T-helper 9 cell (primary cell): ENCODE measurements around the gene RBMS3.
"Not testable (repeated sequence)": the region's sequence is repeated elsewhere in the genome, so short reads cannot be mapped to it uniquely, and the experiment has no call there.

Experiments
- DNase-seq: peaks from one replicate; pipeline ENCODE4 v3.0.0-alpha.2; 2020

RBMS3 gene

DNA sequence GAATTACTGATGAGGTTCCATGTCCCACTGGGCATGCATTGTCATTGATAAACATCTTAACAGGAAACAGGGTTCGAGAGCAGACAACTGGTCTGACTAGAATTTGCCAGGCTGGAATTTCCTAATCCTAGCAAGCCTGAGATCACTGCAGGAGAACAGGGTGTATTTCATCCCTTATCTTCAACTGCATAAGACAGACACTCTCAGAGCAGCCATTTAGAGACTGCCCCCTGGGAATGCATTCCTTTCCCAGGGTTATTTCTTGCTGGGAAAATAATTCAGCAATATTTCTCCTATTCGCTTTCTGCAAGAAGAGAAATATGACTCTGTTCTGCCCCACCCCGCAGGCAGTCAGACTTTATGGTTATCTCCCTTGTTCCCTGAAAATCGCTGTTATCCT lies 113.1 kb downstream of the RBMS3 start:
- DNase-seq = not testable (repeated sequence)

DNA sequence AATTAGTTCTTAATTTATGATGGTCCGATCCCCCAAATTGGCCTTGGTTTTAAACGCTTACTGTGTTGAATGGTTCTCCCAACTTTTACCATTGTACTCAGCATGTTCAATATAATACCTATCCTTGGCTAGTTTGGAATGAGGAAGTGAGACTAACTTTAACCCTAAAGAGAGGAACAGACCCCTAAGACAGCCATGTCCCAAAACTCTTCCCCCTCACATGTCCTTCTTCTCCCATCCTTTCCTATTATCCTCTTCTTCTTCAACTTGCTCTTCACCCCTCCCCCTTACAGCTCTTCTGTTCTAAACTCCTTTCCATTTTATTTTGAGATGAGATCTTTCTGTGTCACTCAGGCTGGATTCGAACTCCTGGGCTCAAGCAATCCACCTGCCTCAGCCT lies 116.5 kb downstream of the RBMS3 start:
- no peak for DNase-seq

DNA sequence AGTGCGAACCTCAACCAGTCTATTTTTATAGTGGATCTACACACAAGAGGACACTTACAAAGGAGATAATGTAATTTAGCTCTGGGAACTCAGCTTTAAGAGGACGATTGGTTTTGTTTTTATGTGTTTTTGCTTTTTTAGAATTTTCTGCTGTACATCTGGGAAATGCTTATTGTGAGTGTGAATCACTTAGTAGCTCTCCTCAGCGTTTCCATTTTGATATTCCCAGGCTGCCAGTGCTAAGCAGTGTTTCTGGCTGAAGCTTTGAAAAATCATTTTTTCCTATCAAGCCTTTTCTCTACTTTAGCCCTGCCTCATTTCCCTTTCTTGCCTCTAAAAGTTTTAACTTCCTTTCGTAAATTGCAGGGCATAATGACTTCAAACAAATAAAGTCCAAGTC lies 117.9 kb downstream of the RBMS3 start:
- DNase-seq = no peak

DNA sequence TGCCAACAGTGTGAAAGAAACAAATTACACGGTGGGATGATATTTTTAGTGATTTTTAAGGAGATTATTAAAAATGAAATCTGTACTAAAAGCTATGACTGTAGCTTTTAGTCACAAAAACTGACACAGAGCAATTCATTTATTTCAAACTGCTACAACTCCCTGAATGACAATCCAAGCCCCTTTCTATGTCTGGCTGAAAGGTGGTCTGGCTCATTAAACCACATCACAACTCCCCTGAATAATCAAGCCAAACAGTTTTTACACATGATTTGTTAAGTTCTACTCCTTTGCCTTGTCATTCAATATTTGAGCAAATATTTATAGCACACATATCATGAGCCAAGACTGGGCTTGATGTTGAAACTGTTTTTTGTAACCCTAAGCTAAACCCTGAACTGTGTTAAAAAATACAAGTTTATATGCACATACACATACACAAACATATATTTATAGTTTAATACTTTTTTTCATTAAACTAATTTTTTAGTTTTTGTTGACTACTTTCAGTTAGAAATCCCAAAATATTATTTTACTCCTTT lies 125.5 kb downstream of the RBMS3 start:
- DNase-seq = no peak

DNA sequence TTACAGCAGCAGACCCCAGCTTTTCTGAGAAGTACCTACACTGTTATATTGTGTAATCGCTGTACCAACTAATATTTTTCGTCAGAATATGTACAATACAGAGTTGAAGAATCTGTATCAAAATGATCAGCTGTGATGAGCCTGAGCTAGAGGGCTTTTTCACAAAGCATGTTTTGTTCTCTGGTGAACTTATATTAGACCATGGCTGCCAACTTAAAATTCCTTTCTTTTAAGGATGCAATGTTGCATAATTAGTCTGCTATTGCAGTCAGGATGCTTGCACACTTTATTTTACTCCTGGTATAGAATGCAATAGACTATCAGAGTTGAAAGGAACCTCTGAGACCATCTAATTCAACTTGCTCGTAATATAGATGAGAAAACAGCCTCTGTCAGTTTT lies 127.8 kb downstream of the RBMS3 start:
- no peak for DNase-seq

DNA sequence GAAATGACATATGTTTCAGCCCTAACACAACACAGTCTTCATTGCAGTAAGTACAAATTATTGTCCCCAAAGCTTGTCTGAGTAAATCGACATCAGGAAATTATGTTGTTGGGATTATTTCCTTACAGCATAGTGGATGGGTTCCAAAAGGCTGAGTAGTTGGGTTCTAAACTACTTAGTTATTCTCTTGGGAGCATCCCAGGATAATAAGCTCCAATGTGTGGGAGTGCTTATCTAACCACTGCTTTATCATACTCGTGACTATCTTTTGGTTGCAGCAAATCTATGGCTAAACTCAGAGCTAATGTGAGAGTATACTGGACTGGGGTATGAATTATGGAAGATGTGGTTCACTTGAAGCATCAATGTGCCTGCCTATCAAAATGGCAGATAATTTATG lies 128.5 kb downstream of the RBMS3 start:
- no peak for DNase-seq

DNA sequence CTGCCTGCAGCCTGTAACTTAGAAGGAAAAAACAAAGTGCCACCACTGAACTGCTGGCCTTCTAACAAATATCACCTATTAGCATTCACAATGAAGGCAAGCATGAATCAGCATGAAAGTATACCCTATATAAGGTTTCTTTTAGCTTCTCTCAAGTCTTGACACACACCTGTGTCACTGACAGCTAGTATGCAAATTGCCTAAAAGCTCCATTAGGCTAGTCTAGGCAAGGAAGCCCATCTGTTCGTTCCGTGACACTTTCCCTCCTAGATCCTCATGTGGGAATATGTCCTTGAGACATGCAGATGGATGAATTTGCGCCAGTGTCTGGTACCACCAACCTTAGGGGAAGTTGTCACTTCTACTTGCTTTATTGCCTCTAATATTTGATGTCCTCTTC lies 129.3 kb downstream of the RBMS3 start:
- no peak for DNase-seq

DNA sequence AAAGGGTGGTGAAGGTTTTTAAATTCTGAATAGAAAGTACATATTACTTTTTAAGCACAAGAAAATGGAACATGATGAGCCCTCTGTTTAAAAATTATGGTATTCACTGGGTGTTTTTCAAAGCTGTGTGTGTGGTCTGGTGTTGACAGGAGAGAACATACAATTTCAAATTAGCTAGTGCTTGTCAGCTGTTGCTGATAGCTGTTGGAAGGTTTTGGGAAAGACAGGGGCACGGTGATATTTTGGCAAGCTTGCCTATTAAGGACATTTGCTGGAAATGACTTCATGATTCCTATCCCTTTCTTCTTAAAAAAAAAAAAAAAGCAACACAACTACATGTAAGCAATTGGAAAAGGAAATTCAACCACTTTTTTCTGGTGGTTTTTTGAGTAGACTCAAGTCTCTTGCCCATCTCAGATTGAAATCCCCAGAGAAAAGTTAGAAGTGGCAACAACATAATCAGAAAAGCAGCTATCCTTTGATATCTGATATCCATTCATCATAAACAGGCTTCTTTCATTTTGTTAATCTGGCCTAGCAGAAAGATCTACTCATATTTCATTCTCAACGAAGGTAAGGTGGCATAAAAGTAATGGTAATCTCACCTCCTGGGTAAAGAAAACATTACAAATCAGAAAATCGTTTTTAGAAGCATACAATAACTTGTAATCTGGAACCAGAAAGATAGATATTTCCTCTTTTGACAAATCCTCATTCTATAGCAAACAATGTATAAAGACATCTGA lies 130.0 kb downstream of the RBMS3 start:
- DNase-seq = no peak

DNA sequence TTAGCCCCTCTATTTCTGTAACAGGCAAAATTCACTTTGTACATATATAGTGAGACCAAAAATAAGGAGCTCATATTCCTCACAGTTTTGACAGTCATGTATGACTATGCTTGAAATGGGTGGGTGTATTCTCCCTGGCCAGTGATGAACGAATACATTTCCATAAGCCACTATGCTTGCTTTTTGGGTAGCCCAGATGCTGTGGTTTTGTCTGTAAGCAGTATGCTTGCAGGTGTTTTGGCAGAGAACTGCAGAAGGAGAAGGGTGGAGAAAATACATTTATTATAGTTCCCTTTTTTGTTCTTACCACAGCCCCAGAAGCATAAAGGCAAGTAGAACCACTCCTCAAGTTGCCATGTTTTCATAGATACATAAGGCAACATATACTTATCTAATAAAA lies 131.2 kb downstream of the RBMS3 start:
- no peak for DNase-seq

DNA sequence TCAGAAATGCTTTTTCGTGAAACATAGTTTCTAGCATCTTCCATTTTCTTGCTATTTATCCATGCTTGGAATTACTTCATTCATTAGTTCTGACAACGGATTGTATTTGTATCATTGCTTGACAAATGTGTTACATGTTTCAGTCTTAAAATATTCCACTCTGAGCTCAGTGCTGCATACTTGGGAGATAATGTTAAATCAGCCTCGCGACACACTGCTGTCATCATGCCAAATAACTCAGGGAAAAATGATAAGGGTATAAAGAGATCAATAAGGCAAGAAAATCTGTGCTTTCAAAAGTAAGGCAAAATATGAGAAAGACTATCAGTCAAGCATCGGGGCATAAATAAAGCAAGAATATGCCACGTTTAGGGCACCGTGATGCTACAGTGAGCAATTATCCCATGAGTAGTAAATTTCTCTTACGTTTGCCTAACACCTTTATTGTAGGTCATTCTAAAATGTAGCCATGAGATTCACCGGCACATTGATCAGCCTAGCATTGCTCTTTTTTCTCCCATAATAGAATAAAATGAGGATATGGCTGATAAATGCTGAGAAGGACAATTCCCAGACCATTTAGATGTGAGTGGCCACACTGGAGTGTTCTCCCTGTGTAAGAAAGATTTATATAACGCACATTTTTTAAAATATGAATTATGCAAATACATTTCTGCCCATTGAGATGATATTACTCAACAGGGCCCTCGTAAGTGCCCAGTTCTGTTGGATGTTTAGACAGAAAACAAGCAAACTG lies 133.8 kb downstream of the RBMS3 start:
- DNase-seq = no peak

DNA sequence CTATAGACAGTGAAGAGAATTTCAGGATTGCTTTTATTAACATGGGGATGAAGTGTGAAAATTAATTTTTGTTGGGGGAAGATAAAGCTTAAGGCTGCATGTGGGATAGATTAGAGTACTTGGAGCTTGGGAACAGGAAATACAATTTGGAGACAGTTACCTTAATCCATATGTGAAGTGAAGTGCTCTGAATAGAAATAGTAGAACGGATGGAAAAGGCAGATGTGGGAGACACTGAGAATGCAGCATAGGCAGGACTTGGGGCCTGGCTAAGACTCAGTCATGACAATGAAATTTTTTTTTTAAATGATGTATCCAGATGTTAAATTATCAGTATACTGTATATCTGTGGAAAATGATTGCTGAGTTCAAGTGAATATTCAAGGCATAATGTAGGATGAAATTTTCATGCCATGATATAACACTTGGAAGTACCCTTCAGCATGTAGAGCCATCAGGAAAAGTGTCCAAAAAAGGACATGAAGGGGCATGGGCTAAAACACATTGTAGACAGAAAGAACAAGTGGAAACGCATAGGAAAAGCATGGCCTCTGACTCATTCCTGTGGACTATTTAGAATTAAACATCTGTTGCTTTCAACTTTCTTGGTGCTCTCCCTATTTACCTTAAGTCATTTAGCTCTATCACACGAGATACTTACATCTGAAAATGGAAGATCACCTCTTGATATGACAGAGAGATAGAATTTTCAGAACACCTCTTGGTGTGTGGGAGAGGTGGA lies 134.8 kb downstream of the RBMS3 start:
- DNase-seq = no peak

DNA sequence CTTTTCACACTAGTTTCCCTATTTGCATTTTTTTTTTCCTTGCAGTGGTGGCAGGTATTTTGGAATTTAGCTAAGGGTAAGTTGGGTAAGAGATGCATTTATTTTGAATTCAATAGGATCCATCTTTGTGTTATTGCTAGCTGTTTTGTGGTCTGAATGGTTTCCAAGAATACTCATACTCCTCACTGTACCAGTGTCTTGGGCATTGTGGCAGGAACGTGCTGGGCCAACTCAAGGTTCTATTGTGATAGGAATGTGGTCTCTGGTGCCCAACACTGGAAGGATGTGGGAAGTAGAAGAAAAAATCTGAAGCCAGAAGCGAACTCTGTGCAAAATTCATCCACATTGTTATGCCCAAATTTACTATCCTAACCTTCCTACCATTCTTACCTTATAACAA lies 135.6 kb downstream of the RBMS3 start:
- DNase-seq = no peak

DNA sequence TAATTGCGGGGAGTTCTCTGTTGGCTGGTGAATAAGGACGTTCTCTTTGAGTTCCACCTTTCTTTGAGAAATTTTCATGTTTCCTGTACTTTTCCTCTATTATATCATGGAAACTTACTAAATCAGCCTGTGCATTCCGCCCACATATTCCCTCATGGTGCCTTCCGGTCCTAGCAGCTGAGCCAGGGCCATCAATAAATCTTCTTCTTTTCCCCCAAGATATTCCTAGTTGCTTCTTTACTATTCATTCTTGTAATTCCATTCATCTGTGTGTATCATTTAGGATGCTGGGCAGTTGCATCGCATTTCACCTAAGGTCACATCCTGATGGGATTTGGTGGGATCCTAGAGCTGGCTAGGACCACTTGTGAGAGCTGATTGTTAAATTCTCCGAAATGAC lies 139.2 kb downstream of the RBMS3 start:
- no peak for DNase-seq

DNA sequence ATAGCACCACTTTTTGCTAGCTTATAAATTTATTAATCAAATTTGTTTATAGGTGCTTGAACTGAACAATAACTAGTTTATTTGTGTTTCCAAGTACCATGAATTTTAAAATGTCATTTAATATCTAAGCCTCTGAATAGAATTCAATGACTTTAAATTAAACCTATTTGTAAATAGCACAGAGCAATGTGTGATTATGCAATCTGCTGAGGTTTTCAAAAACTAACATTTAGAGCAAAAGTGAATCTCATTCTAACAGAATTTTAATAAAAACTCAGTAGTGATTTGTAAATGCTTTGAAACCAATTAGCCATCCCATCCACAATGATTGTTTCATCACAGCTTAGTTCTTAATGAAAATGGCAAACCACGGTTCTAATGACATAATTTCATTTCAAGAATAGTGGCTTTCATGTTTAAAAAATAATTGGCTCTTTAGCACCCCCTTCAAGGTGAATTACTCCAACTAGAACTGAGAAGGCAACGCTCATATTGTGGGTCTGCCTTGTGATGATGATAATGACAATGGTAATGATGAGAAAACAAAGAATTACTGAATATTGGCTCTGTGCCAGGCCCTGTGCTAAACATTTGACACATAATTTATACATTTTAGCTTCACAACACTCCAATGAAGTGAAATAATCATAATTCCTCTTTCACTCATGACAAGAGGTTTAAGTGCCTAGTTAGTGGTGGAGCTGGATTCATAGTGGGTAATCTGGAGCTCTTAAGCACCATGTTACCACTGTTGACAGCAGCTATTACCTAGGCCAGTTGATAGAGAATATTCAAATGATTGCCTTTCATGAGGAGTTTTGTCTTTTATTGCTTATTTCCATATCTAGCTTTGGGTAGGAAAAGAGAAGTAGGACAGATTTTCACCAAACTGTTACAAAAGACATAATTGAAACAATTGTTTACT lies 145.7 kb downstream of the RBMS3 start:
- no peak for DNase-seq

DNA sequence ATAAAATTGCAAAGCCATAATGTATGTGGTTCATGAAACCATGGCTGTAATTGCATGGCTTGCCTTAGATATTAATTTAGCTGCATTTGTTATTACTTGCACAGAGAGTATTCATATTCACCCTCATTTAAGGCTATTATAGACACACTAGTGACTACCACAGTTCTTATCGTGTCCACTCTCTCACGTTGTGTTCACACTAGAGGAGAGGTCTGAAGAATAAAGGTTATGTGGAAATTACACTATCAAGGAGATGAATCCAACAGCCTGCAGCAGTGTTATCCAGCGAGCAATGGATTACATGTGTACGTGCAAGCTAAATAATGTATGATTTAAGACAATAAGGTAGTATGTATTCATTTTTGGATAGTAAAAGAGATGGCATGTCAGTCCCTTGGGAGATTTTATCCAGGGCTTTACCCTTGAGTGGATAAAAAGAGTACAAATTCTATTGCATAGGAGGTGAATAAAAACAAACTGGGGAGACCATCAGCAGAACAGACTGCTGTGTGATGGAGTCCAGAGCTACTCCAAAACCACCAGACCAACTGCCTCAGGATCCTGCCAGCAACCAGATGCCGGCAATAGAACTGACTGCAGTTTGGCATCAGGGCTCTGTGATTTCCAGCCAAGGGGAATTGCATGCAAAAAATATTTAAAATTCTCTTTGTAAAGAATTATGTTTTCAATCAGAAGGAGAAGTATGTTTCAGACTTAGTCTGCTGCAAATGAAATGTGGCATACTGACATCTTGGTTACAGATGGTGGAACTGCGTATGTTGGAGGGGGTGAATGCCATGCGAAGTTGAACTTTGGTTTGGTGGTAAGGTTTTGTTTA lies 146.6 kb downstream of the RBMS3 start:
- DNase-seq = no peak

DNA sequence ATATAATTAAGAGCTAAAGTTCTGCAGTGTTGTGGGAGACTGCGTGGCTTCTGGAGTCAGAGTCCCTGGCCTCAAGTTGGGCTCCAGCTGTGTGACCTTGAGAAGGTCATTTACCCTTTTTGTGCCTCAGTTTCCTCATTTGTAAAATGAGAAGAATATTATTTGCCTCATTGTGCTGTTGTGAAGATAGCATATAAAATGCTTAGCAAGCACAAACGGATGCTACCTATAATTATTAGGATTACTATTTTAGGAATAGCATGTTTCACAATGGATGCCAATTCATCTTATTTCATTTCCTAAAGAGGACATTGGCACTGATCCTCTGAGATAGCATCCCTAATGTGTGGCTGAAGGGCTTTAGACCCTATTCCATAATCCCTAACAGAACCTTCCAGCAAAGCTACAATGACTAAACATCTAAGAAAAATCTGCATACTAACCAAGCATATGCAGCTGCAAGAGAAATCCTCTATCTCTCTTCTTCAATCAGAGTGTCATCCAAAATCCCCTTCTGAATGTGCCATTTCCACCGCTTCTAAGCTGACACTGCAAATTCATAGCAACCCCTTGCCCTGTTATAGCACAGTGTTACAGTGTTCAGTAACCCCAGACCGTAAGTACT lies 148.3 kb downstream of the RBMS3 start:
- DNase-seq = no peak

DNA sequence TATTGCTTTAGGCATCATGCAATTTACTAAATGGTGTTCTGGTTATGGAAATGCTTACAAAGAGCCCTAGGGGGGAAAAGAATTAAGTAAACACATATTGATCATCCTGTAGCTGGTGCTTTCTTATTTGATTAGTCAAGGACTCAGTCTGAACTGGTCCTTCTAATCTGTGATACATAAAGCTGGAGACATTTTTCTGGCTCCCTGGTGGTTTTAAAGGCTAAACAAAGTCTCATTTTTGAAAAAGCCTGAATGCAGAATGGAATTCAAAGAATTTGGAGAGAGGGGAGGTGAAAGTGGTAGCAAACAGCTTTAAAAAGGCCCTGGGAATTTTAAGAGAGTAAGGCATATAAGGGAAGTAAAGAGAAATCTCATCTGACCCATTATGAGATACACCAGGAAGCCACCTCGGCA lies 149.7 kb downstream of the RBMS3 start:
- DNase-seq = no peak

DNA sequence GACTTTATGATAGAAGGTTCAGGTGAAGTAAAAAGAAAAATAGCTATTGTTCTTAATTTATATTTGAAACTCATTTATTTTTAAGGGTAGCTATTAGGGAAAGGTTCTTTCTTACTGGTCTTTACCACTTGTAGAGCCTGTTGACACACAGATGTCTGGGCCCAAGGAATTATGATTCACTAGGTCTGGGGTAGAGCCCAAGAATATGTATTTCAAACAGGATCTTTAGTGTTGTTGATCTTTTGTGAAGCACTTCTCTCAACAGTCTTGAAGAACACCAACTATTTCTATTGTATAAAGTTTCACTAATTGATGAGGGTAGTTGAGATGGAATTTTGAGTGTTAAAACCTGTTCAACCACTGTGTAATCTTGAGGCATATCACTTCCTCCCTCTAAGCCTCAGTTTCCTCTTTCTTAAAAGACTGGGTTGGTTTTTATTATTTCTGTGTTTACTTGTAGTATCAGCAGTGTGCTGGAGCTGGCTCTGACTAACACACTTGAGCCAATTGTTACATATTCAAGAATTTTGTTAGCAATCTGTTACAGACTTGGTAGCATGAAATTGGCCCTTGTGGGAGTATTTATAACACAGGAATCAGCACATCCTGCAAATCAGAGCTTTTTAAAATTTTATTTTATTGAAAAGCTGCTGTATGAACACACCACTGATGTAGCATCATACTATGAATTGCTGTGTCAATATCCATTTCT lies 155.9 kb downstream of the RBMS3 start:
- DNase-seq = no peak

DNA sequence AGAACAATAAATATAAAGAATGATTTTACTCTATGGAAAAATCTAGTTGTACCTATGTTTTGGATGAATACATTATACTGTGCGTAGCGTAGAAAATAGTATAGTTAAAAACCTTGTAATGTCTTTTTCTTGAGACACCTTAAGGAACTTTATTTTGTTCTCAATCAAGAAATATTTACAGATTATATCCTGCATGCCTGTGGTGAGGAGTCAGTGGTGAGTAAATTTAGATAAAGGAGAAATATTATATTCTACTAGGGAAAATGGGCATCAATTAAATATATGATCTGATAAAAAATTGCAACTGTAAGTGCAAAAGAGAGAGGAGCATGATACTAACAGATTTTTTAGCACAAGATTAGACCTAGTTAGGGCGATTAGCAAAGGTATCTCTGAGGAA lies 157.7 kb downstream of the RBMS3 start:
- DNase-seq = no peak
